ENCODE measurements around the gene WDR13. TPM values are rescaled to one million over a fixed set of nuclear protein-coding genes. Genes with fewer than 3 reads are reported as not detected.

WDR13 gene
- total RNA-seq, 1 experiment from 2014 or later: 81.2 TPM

DNA sequence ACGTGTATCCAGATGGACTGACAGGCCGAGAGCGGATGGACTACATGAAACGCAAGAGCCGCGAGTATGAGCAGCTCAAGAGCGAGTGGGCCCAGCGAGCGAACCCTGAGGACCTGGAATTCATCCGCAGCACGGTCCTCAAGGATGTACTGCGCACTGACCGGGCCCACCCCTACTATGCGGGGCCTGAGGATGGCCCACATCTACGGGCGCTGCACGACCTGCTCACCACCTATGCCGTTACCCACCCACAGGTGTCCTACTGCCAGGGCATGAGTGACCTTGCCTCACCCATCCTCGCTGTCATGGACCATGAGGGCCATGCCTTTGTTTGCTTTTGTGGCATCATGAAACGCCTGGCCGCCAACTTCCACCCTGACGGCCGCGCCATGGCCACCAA lies 37.7 kb upstream of the WDR13 start:
- Mint-ChIP-seq H3K27ac (ENCODE audit: unreplicated experiment) (no peak overlapping the region), H3K4me3 (ENCODE audit: low read depth, unreplicated experiment) (no peak overlapping the region), H3K4me1 (ENCODE audit: low read depth, unreplicated experiment) (no peaks in the 10 kb centered on the region), H3K9me3 (ENCODE audit: low read depth, unreplicated experiment) (no peaks in the 10 kb centered on the region), H3K36me3 (ENCODE audit: insufficient read depth, unreplicated experiment) (peaks cover 10% of the 10 kb centered on the region), H3K27me3 (ENCODE audit: unreplicated experiment) (no peaks in the 10 kb centered on the region)
- CTCF ChIA-PET: no interaction called here
- intact Hi-C loops (cut with micrococcal nuclease; ENCODE audit: unreplicated experiment): no loop called here
- DNase-seq: no peak
- TF ChIP-seq, protein P1, sequence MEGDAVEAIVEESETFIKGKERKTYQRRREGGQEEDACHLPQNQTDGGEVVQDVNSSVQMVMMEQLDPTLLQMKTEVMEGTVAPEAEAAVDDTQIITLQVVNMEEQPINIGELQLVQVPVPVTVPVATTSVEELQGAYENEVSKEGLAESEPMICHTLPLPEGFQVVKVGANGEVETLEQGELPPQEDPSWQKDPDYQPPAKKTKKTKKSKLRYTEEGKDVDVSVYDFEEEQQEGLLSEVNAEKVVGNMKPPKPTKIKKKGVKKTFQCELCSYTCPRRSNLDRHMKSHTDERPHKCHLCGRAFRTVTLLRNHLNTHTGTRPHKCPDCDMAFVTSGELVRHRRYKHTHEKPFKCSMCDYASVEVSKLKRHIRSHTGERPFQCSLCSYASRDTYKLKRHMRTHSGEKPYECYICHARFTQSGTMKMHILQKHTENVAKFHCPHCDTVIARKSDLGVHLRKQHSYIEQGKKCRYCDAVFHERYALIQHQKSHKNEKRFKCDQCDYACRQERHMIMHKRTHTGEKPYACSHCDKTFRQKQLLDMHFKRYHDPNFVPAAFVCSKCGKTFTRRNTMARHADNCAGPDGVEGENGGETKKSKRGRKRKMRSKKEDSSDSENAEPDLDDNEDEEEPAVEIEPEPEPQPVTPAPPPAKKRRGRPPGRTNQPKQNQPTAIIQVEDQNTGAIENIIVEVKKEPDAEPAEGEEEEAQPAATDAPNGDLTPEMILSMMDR (IDR thresholded peaks at IDR 0.05; ENCODE audit: unreplicated experiment): no peak
- no TSS peak for BruUV-seq (replicated peaks)

DNA sequence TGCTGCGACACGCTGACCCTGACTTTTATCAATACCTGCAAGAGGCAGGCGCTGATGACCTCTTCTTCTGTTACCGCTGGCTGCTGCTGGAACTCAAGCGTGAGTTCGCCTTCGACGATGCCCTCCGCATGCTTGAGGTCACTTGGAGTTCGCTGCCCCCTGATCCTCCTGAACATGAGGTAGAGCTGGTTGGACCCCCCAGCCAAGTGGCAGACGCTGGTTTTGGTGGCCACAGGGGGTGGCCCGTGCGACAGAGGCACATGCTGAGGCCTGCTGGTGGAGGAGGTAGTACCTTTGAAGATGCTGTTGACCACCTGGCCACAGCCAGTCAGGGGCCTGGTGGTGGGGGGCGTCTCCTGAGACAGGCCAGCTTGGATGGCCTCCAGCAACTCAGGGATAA lies 37.2 kb upstream of the WDR13 start:
- CTCF ChIA-PET: no interaction called here
- peaks cover 6% of the 10 kb centered on the region for H3K36me3 Mint-ChIP-seq (ENCODE audit: insufficient read depth, unreplicated experiment)
- no peaks in the 10 kb centered on the region for H3K27me3 Mint-ChIP-seq (ENCODE audit: unreplicated experiment)
- H3K4me1 Mint-ChIP-seq (ENCODE audit: low read depth, unreplicated experiment): no peaks in the 10 kb centered on the region
- TF ChIP-seq, protein P1 (IDR thresholded peaks at IDR 0.05; ENCODE audit: unreplicated experiment): no peak
- DNase-seq: no peak
- no TSS peak for BruUV-seq (replicated peaks)
- no peak overlapping the region for H3K4me3 Mint-ChIP-seq (ENCODE audit: low read depth, unreplicated experiment)
- no peaks in the 10 kb centered on the region for H3K9me3 Mint-ChIP-seq (ENCODE audit: low read depth, unreplicated experiment)
- no peak overlapping the region for H3K27ac Mint-ChIP-seq (ENCODE audit: unreplicated experiment)
- intact Hi-C loops (cut with micrococcal nuclease; ENCODE audit: unreplicated experiment): no loop called here

DNA sequence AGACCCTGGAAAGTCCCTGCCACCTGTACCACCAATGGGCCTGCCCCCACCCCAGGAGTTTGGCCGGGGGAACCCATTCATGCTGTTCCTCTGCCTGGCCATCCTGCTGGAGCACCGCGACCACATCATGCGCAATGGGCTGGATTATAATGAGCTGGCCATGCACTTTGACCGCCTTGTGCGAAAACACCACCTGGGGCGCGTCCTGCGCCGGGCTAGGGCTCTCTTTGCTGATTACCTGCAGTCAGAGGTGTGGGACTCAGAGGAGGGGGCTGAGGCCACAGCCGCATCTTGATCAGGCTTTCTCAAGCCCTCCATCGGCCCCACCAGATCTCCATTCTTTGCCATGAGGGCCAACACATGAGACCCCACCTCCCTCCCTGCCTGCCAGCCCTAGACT lies 36.6 kb upstream of the WDR13 start:
- BruUV-seq (replicated peaks): no TSS peak
- no peaks in the 10 kb centered on the region for H3K9me3 Mint-ChIP-seq (ENCODE audit: low read depth, unreplicated experiment)
- intact Hi-C loops (cut with micrococcal nuclease; ENCODE audit: unreplicated experiment): no loop called here
- H3K27me3 Mint-ChIP-seq (ENCODE audit: unreplicated experiment): no peaks in the 10 kb centered on the region
- TF ChIP-seq, protein P1 (IDR thresholded peaks at IDR 0.05; ENCODE audit: unreplicated experiment): no peak
- H3K27ac Mint-ChIP-seq (ENCODE audit: unreplicated experiment): no peak overlapping the region
- CTCF ChIA-PET: interaction anchor here (0.6 kb wide), 1 partner anchor 536 kb away, joined by 3 read pairs; no protein-coding TSS in a partner anchor
- no peak for DNase-seq
- no peak overlapping the region for H3K4me3 Mint-ChIP-seq (ENCODE audit: low read depth, unreplicated experiment)
- peaks cover 6% of the 10 kb centered on the region for H3K36me3 Mint-ChIP-seq (ENCODE audit: insufficient read depth, unreplicated experiment)
- no peaks in the 10 kb centered on the region for H3K4me1 Mint-ChIP-seq (ENCODE audit: low read depth, unreplicated experiment)

DNA sequence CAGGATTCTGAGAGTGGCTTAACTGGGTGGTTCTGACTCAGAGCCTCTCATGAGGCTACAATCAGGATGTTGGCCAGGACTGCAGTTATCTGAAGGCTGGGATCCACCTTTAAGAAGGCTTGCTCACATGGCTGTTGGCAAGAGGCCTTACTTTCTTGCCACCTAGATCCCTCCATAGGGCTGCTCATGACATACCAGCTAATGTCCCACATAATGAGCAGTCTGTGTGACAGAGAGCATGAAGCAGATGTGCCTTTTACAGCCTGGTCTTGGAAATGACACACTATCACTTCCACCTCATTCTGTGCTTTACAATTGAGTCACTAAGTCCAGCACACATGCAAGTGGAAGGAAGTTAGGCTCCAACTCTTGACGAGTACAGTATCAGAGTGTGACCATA lies 27.3 kb upstream of the WDR13 start:
- TF ChIP-seq, protein P1 (IDR thresholded peaks at IDR 0.05; ENCODE audit: unreplicated experiment): no peak
- Mint-ChIP-seq H3K27ac (ENCODE audit: unreplicated experiment) (no peak overlapping the region), H3K27me3 (ENCODE audit: unreplicated experiment) (no peaks in the 10 kb centered on the region), H3K9me3 (ENCODE audit: low read depth, unreplicated experiment) (no peaks in the 10 kb centered on the region), H3K36me3 (ENCODE audit: insufficient read depth, unreplicated experiment) (peaks cover 16% of the 10 kb centered on the region), H3K4me1 (ENCODE audit: low read depth, unreplicated experiment) (no peaks in the 10 kb centered on the region), H3K4me3 (ENCODE audit: low read depth, unreplicated experiment) (no peak overlapping the region)
- no peak for DNase-seq
- no TSS peak for BruUV-seq (replicated peaks)
- intact Hi-C loops (cut with micrococcal nuclease; ENCODE audit: unreplicated experiment): no loop called here
- CTCF ChIA-PET: no interaction called here

Measured in Calu3 (cell line).